Breast epithelium (tissue), 3 donors: Measurements from ENCODE around the gene HMGCLL1.

Experiments used
- POLR2A ChIP-seq: fragments of 450-650 bp; IDR thresholded peaks from one replicate; pipeline ENCODE4 v1.6.1; 2016; ENCODE audit warnings: antibody characterized with exemption, mild to moderate bottlenecking, moderate library complexity
- POLR2AphosphoS5 ChIP-seq, 3 donors: sonication (generic); formaldehyde crosslinking; IDR thresholded peaks; one replicate each; pipeline ENCODE4 v1.6.1; 2017; ENCODE audit warnings: antibody characterized with exemption in 3 of 3
- TF ChIP-seq, protein P1 (sequence below), 3 donors: fragments of 450-650 bp; IDR thresholded peaks; one replicate each; pipeline ENCODE4 v1.5.1; 2016 to 2017; ENCODE audit warnings: antibody characterized with exemption in 3 of 3, mild to moderate bottlenecking in 3 of 3, moderate library complexity in 3 of 3

DNA sequence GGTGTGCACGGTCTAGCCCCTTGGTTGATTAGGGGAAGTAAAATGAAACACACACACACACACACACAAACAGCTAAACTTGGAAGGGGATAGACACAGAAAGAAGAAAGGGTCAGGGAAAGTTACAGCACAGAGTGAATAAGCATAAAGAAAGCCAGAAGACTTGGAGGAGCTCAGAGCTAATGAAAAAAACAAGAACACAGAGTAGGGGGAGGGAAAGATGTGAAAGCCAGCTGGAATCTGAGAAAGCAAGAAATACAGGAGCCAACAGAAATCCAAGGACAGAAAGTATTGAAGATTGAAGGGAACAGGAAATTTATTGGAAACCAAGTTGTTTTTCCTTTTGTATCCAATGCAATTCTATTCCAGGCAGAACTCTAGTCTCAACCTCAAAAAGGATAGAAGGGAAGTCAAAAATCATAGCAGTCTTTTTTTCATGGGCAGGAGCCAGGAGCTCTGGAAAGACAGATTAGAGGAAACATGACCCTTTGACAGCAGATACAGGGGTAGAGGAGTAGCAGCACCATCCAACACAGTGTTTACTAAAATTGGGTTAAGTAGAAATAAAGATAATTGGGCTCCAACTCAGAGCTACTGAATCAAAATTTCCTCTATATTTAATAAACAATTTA, 10.1 kb downstream of the HMGCLL1 start:
- TF ChIP-seq POLR2A (no peak), POLR2AphosphoS5 (IDR thresholded peaks at IDR 0.05) (peak in 1 of 3 donors; percentile 22)
- TF ChIP-seq, protein P1, sequence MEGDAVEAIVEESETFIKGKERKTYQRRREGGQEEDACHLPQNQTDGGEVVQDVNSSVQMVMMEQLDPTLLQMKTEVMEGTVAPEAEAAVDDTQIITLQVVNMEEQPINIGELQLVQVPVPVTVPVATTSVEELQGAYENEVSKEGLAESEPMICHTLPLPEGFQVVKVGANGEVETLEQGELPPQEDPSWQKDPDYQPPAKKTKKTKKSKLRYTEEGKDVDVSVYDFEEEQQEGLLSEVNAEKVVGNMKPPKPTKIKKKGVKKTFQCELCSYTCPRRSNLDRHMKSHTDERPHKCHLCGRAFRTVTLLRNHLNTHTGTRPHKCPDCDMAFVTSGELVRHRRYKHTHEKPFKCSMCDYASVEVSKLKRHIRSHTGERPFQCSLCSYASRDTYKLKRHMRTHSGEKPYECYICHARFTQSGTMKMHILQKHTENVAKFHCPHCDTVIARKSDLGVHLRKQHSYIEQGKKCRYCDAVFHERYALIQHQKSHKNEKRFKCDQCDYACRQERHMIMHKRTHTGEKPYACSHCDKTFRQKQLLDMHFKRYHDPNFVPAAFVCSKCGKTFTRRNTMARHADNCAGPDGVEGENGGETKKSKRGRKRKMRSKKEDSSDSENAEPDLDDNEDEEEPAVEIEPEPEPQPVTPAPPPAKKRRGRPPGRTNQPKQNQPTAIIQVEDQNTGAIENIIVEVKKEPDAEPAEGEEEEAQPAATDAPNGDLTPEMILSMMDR (IDR thresholded peaks at IDR 0.05) = no peak
